Activated naive CD4-positive, alpha-beta T cell treated with anti-CD3 and anti-CD28 coated beads, Interleukin-2, amount 50 U/mL, for 16 hours (primary cell): ENCODE data around the gene KCNJ11.
"Not testable (repeated sequence)": the region's sequence is repeated elsewhere in the genome, so short reads cannot be mapped to it uniquely, and the experiment has no call there.

ENCODE experiments used
- DNase-seq: peaks from one replicate; pipeline ENCODE4 v3.0.0-alpha.2; 2020

KCNJ11 gene

GRCh38 chr11:17388609-17389210, at the start of gene KCNJ11:
Gene KCNJ11, minus strand, starts transcription at chr11:17388659. Its CDS starts 568 bp downstream, at chr11:17388091.
- no peak for DNase-seq

- no peak for DNase-seq
Measured at GRCh38 chr11:17437366-17437765, 48.9 kb upstream of the KCNJ11 start.

- no peak for DNase-seq
Measured at GRCh38 chr11:17434108-17434507, 45.6 kb upstream of the KCNJ11 start.

- DNase-seq: no peak
Measured at GRCh38 chr11:17432002-17432401, 43.5 kb upstream of the KCNJ11 start.

- no peak for DNase-seq
Measured at GRCh38 chr11:17431139-17431538, 42.7 kb upstream of the KCNJ11 start.

GRCh38 chr11:17430616-17431015, 42.2 kb upstream of the KCNJ11 start:
- DNase-seq: no peak

GRCh38 chr11:17428925-17429324, 40.5 kb upstream of the KCNJ11 start:
- DNase-seq: no peak

GRCh38 chr11:17428261-17428660, 39.8 kb upstream of the KCNJ11 start:
- DNase-seq: no peak

GRCh38 chr11:17426233-17426632, 37.8 kb upstream of the KCNJ11 start:
- DNase-seq: not testable (repeated sequence)

- no peak for DNase-seq
Measured at GRCh38 chr11:17423533-17424310, 35.3 kb upstream of the KCNJ11 start.

- no peak for DNase-seq
Measured at GRCh38 chr11:17421781-17422180, 33.3 kb upstream of the KCNJ11 start.

GRCh38 chr11:17418444-17419081, 30.1 kb upstream of the KCNJ11 start:
- DNase-seq: no peak

GRCh38 chr11:17416492-17416891, 28.0 kb upstream of the KCNJ11 start:
- no peak for DNase-seq

- DNase-seq: no peak
Measured at GRCh38 chr11:17415523-17416104, 27.2 kb upstream of the KCNJ11 start.

GRCh38 chr11:17414992-17415391, 26.5 kb upstream of the KCNJ11 start:
- DNase-seq: no peak

- DNase-seq: no peak
Measured at GRCh38 chr11:17414317-17414737, 25.9 kb upstream of the KCNJ11 start.

- DNase-seq: no peak
Measured at GRCh38 chr11:17413414-17414316, 25.2 kb upstream of the KCNJ11 start.

- no peak for DNase-seq
Measured at GRCh38 chr11:17412488-17413180, 24.2 kb upstream of the KCNJ11 start.

GRCh38 chr11:17411418-17411817, 23.0 kb upstream of the KCNJ11 start:
- DNase-seq: no peak

- no peak for DNase-seq
Measured at GRCh38 chr11:17410606-17411379, 22.3 kb upstream of the KCNJ11 start.

- DNase-seq: no peak
Measured at GRCh38 chr11:17408641-17409040, 20.2 kb upstream of the KCNJ11 start.
